Measurements from ENCODE around the gene PLCH2. TPM values are rescaled to one million over a fixed set of nuclear protein-coding genes. Genes with fewer than 3 reads are reported as not detected.

Gene PLCH2
- total and polyA plus RNA-seq, 7 donors: 0.04 to 0.60 (median 0.09) TPM; not detected in 1

DNA sequence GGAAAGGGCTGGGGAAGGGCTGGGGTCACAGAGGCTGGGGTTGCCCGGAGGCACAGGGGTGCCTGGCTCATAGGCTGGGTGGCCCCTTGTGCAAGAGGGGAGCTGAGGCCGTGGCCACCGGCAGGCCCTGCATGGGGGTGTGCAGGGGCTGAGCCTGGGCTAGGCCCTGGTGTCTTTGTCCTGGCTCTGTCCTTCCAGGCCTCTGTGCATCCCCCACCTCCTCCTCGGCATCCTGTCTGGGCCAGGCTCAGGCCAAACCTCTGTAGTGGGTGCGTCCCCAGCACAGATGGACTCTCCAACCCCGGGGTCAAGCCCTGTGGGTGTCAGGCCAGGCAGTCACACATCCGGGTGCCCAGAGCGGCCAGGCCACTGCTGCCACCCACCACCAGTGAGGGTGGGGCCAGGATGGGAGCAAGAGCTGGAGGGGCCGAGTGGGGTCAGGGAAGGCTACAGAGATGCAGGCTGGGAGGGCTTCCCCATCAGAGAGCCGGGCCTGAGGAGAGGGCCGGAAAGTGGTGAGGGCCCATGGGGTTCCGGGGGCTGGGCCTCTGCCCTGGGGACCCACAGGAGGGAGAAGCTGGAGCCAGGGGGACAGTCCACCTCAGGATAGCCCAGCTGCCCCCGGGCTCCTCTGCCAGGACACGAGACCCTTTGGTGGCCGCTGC lies 30.9 kb downstream of the PLCH2 start:
- Histone ChIP-seq H3K4me1 (no peaks in the 10 kb centered on the region), H3K27ac (no peak overlapping the region), H3K36me3 (ENCODE audit: insufficient read depth in 1 of 2, low read depth in 1 of 2) (peaks cover 20 to 46% of the 10 kb centered on the region in 2 donors), H3K4me3 (no peak overlapping the region), H3K9me3 (no peaks in the 10 kb centered on the region), H3K27me3 (ENCODE audit: insufficient read depth in 3 of 3, low read length in 2 of 3) (peaks cover 0 to 33% (median 9%) of the 10 kb centered on the region in 3 donors)
- intact Hi-C loops (cut with DNase I): no loop called here
- WGBS, 3 donors: 45 to 52% (median 45%) methylated on average over 10 to 15 of the region's 15 CpGs
- DNase-seq (no peak), ATAC-seq (peak in 3 of 4 donors; percentile 9 to 18 (median 16))
- TF ChIP-seq, protein P1, sequence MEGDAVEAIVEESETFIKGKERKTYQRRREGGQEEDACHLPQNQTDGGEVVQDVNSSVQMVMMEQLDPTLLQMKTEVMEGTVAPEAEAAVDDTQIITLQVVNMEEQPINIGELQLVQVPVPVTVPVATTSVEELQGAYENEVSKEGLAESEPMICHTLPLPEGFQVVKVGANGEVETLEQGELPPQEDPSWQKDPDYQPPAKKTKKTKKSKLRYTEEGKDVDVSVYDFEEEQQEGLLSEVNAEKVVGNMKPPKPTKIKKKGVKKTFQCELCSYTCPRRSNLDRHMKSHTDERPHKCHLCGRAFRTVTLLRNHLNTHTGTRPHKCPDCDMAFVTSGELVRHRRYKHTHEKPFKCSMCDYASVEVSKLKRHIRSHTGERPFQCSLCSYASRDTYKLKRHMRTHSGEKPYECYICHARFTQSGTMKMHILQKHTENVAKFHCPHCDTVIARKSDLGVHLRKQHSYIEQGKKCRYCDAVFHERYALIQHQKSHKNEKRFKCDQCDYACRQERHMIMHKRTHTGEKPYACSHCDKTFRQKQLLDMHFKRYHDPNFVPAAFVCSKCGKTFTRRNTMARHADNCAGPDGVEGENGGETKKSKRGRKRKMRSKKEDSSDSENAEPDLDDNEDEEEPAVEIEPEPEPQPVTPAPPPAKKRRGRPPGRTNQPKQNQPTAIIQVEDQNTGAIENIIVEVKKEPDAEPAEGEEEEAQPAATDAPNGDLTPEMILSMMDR (IDR thresholded peaks at IDR 0.05): no peak

DNA sequence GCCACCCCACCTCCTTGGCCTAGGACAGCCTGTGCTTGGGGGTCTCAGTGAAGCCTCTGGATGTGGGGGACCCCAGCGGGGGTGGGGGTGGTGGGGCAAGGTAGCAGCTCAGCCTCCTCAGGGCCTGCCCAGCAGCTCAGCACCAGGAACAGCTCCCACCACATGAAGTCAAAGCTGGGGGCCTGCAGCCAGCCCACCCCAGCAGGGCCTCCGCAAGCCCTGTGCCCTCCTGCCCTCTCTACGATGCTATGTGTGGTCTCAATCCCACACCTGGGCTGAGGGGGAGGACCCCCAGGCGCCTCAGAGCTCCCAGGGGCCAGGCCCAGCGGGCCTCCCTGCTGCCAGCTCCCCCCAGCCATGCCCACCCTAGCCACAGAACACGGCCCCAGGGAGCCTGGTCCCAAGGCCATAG lies 31.7 kb downstream of the PLCH2 start:
- intact Hi-C loops (cut with DNase I): no loop called here
- ATAC-seq: no peak
- H3K9me3 ChIP-seq: no peaks in the 10 kb centered on the region
- H3K4me1 ChIP-seq: no peaks in the 10 kb centered on the region
- no peak overlapping the region for H3K4me3 ChIP-seq
- peaks cover 26 to 53% of the 10 kb centered on the region in 2 donors for H3K36me3 ChIP-seq (ENCODE audit: insufficient read depth in 1 of 2, low read depth in 1 of 2)
- H3K27me3 ChIP-seq (ENCODE audit: insufficient read depth in 3 of 3, low read length in 2 of 3): peaks cover 0 to 26% (median 6%) of the 10 kb centered on the region in 3 donors
- TF ChIP-seq, protein P1 (IDR thresholded peaks at IDR 0.05): no peak
- no peak for DNase-seq
- no peak overlapping the region for H3K27ac ChIP-seq
- 86 to 93% (median 89%) methylated on average over 6 of the region's 6 CpGs for WGBS, 3 donors

DNA sequence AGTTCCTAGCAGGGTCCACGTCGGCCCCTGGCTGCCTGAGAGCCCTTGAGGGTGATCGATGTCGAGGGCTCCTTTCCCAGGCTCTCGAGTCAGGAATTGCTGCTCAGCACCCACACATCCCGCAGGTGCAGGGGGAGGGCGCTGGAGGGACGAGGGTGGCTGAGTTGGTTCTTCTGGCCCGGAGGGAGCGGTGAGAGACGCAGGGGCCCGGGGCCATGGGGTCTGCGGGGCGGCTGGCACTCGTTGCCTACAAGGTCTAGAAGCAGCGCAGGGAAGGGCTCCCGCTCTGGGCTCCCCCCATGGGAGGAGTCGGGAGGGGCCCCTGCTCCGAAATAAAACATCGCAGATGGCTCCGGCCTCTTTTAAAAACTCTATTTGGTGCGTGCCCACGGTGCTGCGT lies 32.1 kb downstream of the PLCH2 start:
- Histone ChIP-seq H3K4me3 (no peak overlapping the region), H3K4me1 (no peaks in the 10 kb centered on the region), H3K27me3 (ENCODE audit: insufficient read depth in 3 of 3, low read length in 2 of 3) (peaks cover 0 to 22% (median 6%) of the 10 kb centered on the region in 3 donors), H3K27ac (no peak overlapping the region), H3K36me3 (ENCODE audit: insufficient read depth in 1 of 2, low read depth in 1 of 2) (peaks cover 26 to 58% of the 10 kb centered on the region in 2 donors), H3K9me3 (no peaks in the 10 kb centered on the region)
- intact Hi-C loops (cut with DNase I): no loop called here
- TF ChIP-seq, protein P1 (IDR thresholded peaks at IDR 0.05): no peak
- DNase-seq (no peak), ATAC-seq (no peak)
- WGBS, 3 donors: 87% methylated on average over 24 of the region's 24 CpGs

GRCh38 chr1:2508751-2509150 lies 32.7 kb downstream of the PLCH2 start:
- peaks cover 30 to 63% of the 10 kb centered on the region in 2 donors for H3K36me3 ChIP-seq (ENCODE audit: insufficient read depth in 1 of 2, low read depth in 1 of 2)
- no peaks in the 10 kb centered on the region for H3K4me1 ChIP-seq
- DNase-seq (no peak), ATAC-seq (no peak)
- H3K4me3 ChIP-seq: no peak overlapping the region
- intact Hi-C loops (cut with DNase I): no loop called here
- no peaks in the 10 kb centered on the region for H3K9me3 ChIP-seq
- TF ChIP-seq, protein P1 (IDR thresholded peaks at IDR 0.05): no peak
- WGBS, 3 donors: 92 to 94% (median 92%) methylated on average over 26 to 29 of the region's 29 CpGs
- H3K27ac ChIP-seq: no peak overlapping the region
- H3K27me3 ChIP-seq (ENCODE audit: insufficient read depth in 3 of 3, low read length in 2 of 3): peaks cover 0 to 17% (median 6%) of the 10 kb centered on the region in 3 donors

Data from psoas muscle (tissue), 8 donors.